ENCODE measurements around the gene STK32A. TPM values are rescaled to one million over a fixed set of nuclear protein-coding genes. Genes with fewer than 3 reads are reported as not detected.

Gene STK32A
- total and polyA plus RNA-seq, 4 donors, result 0.03 to 0.17 (median 0.09) TPM

DNA sequence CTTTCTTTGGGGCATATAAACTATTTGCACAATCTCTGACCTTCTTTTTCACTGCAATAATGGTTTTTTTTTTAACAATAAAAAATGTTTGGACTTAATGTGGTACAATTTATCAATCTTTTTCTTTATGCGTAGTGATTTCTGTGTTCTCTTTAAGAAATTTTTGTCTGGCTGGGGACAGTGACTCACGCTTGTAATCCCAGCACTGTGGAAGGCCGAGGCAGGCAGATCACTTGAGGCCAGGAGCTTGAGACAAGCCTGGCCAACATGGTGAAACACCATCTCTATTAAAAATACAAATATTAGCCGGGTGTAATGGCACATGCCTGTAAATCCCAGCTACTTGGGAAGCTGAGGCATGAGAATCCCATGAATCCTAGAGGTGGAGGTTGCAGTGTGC lies 72.3 kb downstream of the STK32A start:
- 79% methylated on average over 4 of the region's 4 CpGs for WGBS

DNA sequence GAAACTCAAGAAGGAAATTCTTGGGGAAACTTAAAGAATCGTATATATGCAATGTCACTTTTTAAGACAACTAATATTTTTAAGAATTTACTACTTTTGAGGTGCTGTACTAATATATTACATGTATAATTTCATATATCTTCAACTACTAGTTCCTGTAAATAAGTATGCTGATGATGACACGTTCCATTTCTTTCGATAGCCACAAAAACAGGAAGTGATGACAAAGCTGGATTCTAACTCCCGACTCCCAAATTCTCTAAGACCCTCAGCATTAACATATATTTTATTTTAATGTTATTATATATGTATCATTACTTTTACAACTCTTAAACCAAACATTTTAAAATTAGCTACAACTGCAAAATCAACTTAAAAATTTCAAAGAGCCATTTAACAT lies 74.8 kb downstream of the STK32A start:
- H3K9ac ChIP-seq (ENCODE audit: low read depth in 1 of 2, low read length in 2 of 2), result no peak overlapping the region
- no peak overlapping the region for H3K27ac ChIP-seq (ENCODE audit: low read depth in 1 of 2, low read length in 2 of 2)
- 59% methylated on average over 4 of the region's 4 CpGs for WGBS

More for the DNA sequence above, 72.3 kb downstream of the STK32A start:
- no peaks in the 10 kb centered on the region for H3K4me1 ChIP-seq (ENCODE audit: control insufficient read depth in 4 of 4, insufficient read depth in 4 of 4, low read length in 3 of 4)
- no peak overlapping the region for H3K9ac ChIP-seq (ENCODE audit: low read depth in 1 of 2, low read length in 2 of 2)
- no peaks in the 10 kb centered on the region for H3K36me3 ChIP-seq (ENCODE audit: control insufficient read depth in 4 of 4, insufficient read depth in 3 of 4, low read depth in 1 of 4, low read length in 3 of 4)
- H3K27ac ChIP-seq (ENCODE audit: low read depth in 1 of 2, low read length in 2 of 2), result no peak overlapping the region
- TF ChIP-seq JUND (IDR thresholded peaks at IDR 0.05), result no peak
- no peak for TF ChIP-seq HNF4G (IDR thresholded peaks at IDR 0.05)
- TF ChIP-seq GABPA (IDR thresholded peaks at IDR 0.05 in 1 of 2, conservative IDR thresholded peaks at IDR 0.05 in 1 of 2), result no peak
- TF ChIP-seq, protein P1, sequence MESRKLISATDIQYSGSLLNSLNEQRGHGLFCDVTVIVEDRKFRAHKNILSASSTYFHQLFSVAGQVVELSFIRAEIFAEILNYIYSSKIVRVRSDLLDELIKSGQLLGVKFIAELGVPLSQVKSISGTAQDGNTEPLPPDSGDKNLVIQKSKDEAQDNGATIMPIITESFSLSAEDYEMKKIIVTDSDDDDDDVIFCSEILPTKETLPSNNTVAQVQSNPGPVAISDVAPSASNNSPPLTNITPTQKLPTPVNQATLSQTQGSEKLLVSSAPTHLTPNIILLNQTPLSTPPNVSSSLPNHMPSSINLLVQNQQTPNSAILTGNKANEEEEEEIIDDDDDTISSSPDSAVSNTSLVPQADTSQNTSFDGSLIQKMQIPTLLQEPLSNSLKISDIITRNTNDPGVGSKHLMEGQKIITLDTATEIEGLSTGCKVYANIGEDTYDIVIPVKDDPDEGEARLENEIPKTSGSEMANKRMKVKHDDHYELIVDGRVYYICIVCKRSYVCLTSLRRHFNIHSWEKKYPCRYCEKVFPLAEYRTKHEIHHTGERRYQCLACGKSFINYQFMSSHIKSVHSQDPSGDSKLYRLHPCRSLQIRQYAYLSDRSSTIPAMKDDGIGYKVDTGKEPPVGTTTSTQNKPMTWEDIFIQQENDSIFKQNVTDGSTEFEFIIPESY (IDR thresholded peaks at IDR 0.05), result no peak
- no peak for TF ChIP-seq FOXA2 (IDR thresholded peaks at IDR 0.05)
- no peak for TF ChIP-seq HNF4A (conservative IDR thresholded peaks at IDR 0.05)
- H3K4me3 ChIP-seq (ENCODE audit: low read depth in 1 of 3, low read length in 3 of 3), result no peak overlapping the region
- H3K9me3 ChIP-seq (ENCODE audit: control insufficient read depth in 4 of 4, low read length in 3 of 4), result peaks cover 0 to 5% (median 1%) of the 10 kb centered on the region in 4 donors
- DNase-seq (ENCODE audit: low spot score), result no peak
- no peaks in the 10 kb centered on the region for H3K27me3 ChIP-seq (ENCODE audit: control insufficient read depth in 4 of 4, insufficient read depth in 4 of 4, low read length in 3 of 4)

More for the DNA sequence above, 74.8 kb downstream of the STK32A start:
- TF ChIP-seq, protein P1 (IDR thresholded peaks at IDR 0.05), result no peak
- TF ChIP-seq RAD21 (IDR thresholded peaks at IDR 0.05) (no peak), YY1 (IDR thresholded peaks at IDR 0.05) (no peak), TAF1 (conservative IDR thresholded peaks at IDR 0.05) (no peak), JUND (IDR thresholded peaks at IDR 0.05) (no peak), HNF4G (IDR thresholded peaks at IDR 0.05) (no peak), FOXA1 (IDR thresholded peaks at IDR 0.05) (no peak), FOXA2 (IDR thresholded peaks at IDR 0.05) (no peak), NR2F2 (IDR thresholded peaks at IDR 0.05) (no peak), HNF4A (conservative IDR thresholded peaks at IDR 0.05) (no peak)
- TF ChIP-seq, protein P2, sequence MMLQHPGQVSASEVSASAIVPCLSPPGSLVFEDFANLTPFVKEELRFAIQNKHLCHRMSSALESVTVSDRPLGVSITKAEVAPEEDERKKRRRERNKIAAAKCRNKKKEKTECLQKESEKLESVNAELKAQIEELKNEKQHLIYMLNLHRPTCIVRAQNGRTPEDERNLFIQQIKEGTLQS (IDR thresholded peaks at IDR 0.05), result no peak
- TF ChIP-seq, protein P3, sequence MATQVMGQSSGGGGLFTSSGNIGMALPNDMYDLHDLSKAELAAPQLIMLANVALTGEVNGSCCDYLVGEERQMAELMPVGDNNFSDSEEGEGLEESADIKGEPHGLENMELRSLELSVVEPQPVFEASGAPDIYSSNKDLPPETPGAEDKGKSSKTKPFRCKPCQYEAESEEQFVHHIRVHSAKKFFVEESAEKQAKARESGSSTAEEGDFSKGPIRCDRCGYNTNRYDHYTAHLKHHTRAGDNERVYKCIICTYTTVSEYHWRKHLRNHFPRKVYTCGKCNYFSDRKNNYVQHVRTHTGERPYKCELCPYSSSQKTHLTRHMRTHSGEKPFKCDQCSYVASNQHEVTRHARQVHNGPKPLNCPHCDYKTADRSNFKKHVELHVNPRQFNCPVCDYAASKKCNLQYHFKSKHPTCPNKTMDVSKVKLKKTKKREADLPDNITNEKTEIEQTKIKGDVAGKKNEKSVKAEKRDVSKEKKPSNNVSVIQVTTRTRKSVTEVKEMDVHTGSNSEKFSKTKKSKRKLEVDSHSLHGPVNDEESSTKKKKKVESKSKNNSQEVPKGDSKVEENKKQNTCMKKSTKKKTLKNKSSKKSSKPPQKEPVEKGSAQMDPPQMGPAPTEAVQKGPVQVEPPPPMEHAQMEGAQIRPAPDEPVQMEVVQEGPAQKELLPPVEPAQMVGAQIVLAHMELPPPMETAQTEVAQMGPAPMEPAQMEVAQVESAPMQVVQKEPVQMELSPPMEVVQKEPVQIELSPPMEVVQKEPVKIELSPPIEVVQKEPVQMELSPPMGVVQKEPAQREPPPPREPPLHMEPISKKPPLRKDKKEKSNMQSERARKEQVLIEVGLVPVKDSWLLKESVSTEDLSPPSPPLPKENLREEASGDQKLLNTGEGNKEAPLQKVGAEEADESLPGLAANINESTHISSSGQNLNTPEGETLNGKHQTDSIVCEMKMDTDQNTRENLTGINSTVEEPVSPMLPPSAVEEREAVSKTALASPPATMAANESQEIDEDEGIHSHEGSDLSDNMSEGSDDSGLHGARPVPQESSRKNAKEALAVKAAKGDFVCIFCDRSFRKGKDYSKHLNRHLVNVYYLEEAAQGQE (IDR thresholded peaks at IDR 0.05), result no peak
- TF ChIP-seq, protein P4, sequence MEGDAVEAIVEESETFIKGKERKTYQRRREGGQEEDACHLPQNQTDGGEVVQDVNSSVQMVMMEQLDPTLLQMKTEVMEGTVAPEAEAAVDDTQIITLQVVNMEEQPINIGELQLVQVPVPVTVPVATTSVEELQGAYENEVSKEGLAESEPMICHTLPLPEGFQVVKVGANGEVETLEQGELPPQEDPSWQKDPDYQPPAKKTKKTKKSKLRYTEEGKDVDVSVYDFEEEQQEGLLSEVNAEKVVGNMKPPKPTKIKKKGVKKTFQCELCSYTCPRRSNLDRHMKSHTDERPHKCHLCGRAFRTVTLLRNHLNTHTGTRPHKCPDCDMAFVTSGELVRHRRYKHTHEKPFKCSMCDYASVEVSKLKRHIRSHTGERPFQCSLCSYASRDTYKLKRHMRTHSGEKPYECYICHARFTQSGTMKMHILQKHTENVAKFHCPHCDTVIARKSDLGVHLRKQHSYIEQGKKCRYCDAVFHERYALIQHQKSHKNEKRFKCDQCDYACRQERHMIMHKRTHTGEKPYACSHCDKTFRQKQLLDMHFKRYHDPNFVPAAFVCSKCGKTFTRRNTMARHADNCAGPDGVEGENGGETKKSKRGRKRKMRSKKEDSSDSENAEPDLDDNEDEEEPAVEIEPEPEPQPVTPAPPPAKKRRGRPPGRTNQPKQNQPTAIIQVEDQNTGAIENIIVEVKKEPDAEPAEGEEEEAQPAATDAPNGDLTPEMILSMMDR (IDR thresholded peaks at IDR 0.05; ENCODE audit: low read depth, low read length, missing input control), result no peak
- TF ChIP-seq, protein P5, sequence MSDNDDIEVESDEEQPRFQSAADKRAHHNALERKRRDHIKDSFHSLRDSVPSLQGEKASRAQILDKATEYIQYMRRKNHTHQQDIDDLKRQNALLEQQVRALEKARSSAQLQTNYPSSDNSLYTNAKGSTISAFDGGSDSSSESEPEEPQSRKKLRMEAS (IDR thresholded peaks at IDR 0.05), result no peak
- no peaks in the 10 kb centered on the region for H3K4me1 ChIP-seq (ENCODE audit: control insufficient read depth in 4 of 4, insufficient read depth in 4 of 4, low read length in 3 of 4)
- no peaks in the 10 kb centered on the region for H3K36me3 ChIP-seq (ENCODE audit: control insufficient read depth in 4 of 4, insufficient read depth in 3 of 4, low read depth in 1 of 4, low read length in 3 of 4)
- H3K27me3 ChIP-seq (ENCODE audit: control insufficient read depth in 4 of 4, insufficient read depth in 4 of 4, low read length in 3 of 4), result no peaks in the 10 kb centered on the region
- no peak overlapping the region for H3K4me3 ChIP-seq (ENCODE audit: low read depth in 1 of 3, low read length in 3 of 3)
- H3K9me3 ChIP-seq (ENCODE audit: control insufficient read depth in 4 of 4, low read length in 3 of 4), result peaks cover 0 to 3% (median under 1%) of the 10 kb centered on the region in 4 donors
- DNase-seq (ENCODE audit: low spot score), result no peak

All from liver (tissue), 9 donors.